HCT116 (cell line): ENCODE measurements around the gene GSTO2. TPM values are rescaled to one million over a fixed set of nuclear protein-coding genes. Genes with fewer than 3 reads are reported as not detected.
A peak's percentile ranks its signal among the peaks of the same experiment; 100 is the strongest.

ENCODE experiments used
- ATAC-seq: fragments of 200-7000 bp; cut with Tn5 transposase; 2 replicates; pipeline ENCODE4 v1.9.1; 2020; ENCODE audit warnings: mild to moderate bottlenecking, moderate library complexity
- BruUV-seq: library from RNA; stranded (reverse); fragments of 400-500 nt; replicated peaks from 2 replicates; lab custom pipeline; 2021; lab: Mats Ljungman, UMichigan
- CTCF ChIA-PET: fragments of 300-600 bp; sonication (Branson Sonifier 250); formaldehyde crosslinking; loops from one replicate; lab custom pipeline; 2021; ENCODE audit warnings: antibody characterized with exemption; lab: Charles Lee
- POLR2A ChIA-PET: fragments of 300-600, 350-600 bp; sonication (Branson Sonifier 250); formaldehyde crosslinking; loops from one replicate; lab custom pipeline; 2021; ENCODE audit warnings: antibody characterized with exemption; lab: Charles Lee
- RAD21 ChIA-PET, 2 experiments: fragments of 300-600 bp; sonication (Branson Sonifier 250); formaldehyde crosslinking; loops; one replicate each; lab custom pipeline; 2023; ENCODE audit warnings: low total read pairs in 2 of 2; ENCODE audit not compliant: uncharacterized antibody in 2 of 2, unreplicated experiment in 2 of 2, low non-redundant PET in 1 of 2; lab: Charles Lee
- DNase-seq: peaks from one replicate; pipeline ENCODE4 v3.0.0-alpha.2; 2010; ENCODE audit warnings: low read depth, low spot score
- H2AFZ ChIP-seq: fragments of 200-600 bp; shearing (Covaris generic), sonication (generic); 2 replicates; pipeline ENCODE4 v1.6.1; 2017; ENCODE audit warnings: low read depth, mixed run types, mixed read lengths, antibody characterized with exemption, low read length; ENCODE audit not compliant: poor library complexity, severe bottlenecking
- H3K27ac ChIP-seq: 2 replicates; pipeline ENCODE4 v1.5.1; 2012; ENCODE audit warnings: low read depth, low read length
- H3K27me3 ChIP-seq: fragments of 200-600 bp; sonication (generic); 2 replicates; pipeline ENCODE4 v1.6.1; 2016; ENCODE audit warnings: mixed run types, low read length, mixed read lengths; ENCODE audit not compliant: insufficient read depth
- H3K36me3 ChIP-seq, 2 experiments: fragments of 200-500 bp in 1 of 2; fragments of 200-600 bp in 1 of 2; sonication (Bioruptor generic) in 1 of 2; sonication (generic) in 1 of 2; 2 replicates each; pipeline versions ENCODE4 v1.5.1 to v1.6.1; 2014 to 2016; ENCODE audit warnings: low read length in 2 of 2, inconsistent platforms in 1 of 2, mixed read lengths in 1 of 2, mixed run types in 1 of 2; ENCODE audit not compliant: insufficient read depth in 2 of 2, control insufficient read depth in 1 of 2
- H3K4me1 ChIP-seq, 2 experiments: fragments of 200-600 bp in 1 of 2; sonication (generic) in 1 of 2; 2 replicates each; pipeline versions ENCODE4 v1.5.1 to v1.6.1; 2012 to 2017; ENCODE audit warnings: low read length in 2 of 2, inconsistent platforms in 1 of 2, mild to moderate bottlenecking in 1 of 2, mixed read lengths in 1 of 2, mixed run types in 1 of 2, moderate library complexity in 1 of 2; ENCODE audit not compliant: insufficient read depth in 2 of 2, control insufficient read depth in 1 of 2
- H3K4me2 ChIP-seq: fragments of 200-600 bp; sonication (generic); 2 replicates; pipeline ENCODE4 v1.6.1; 2017; ENCODE audit warnings: mixed run types, low read length, mixed read lengths
- H3K4me3 ChIP-seq, 2 experiments: fragments of 200-600 bp in 1 of 2; sonication (generic) in 1 of 2; replicated peaks in 1 of 2; 2 replicates each; pipeline ENCODE4 v1.5.1; 2011 to 2016; ENCODE audit warnings: low read length in 2 of 2, control low read depth in 1 of 2, low read depth in 1 of 2, mild to moderate bottlenecking in 1 of 2, mixed read lengths in 1 of 2, mixed run types in 1 of 2
- H3K79me2 ChIP-seq: fragments of 200-600 bp; sonication (generic); 2 replicates; pipeline ENCODE4 v1.6.1; 2017; ENCODE audit warnings: mild to moderate bottlenecking, mixed run types, low read length, moderate library complexity, mixed read lengths; ENCODE audit not compliant: insufficient read depth
- H3K9ac ChIP-seq: fragments of 200-600 bp; sonication (generic); 2 replicates; pipeline ENCODE4 v1.6.1; 2016; ENCODE audit warnings: low read length, mixed read lengths
- H3K9me2 ChIP-seq: fragments of 200-600 bp; sonication (generic), shearing (Covaris generic); 2 replicates; pipeline ENCODE4 v1.6.1; 2017; ENCODE audit warnings: mixed run types, mild to moderate bottlenecking, moderate library complexity; ENCODE audit not compliant: insufficient read depth
- H3K9me3 ChIP-seq, 2 experiments: fragments of 200-500 bp in 1 of 2; fragments of 200-600 bp in 1 of 2; sonication (Bioruptor generic) in 1 of 2; sonication (generic) in 1 of 2; 2 replicates each; pipeline ENCODE4 v1.6.1; 2014 to 2017; ENCODE audit warnings: low read length in 2 of 2, mixed read lengths in 2 of 2, inconsistent platforms in 1 of 2, low read depth in 1 of 2, mild to moderate bottlenecking in 1 of 2, mixed run types in 1 of 2, moderate library complexity in 1 of 2; ENCODE audit not compliant: control insufficient read depth in 1 of 2, insufficient read depth in 1 of 2
- H4K20me1 ChIP-seq: fragments of 200-600 bp; sonication (generic), shearing (Covaris generic); 2 replicates; pipeline ENCODE4 v1.6.1; 2017; ENCODE audit warnings: mixed run types, mild to moderate bottlenecking, moderate library complexity; ENCODE audit not compliant: insufficient read depth
- CBX3 ChIP-seq: IDR thresholded peaks from 2 replicates; pipeline ENCODE4 v1.6.1; 2012; ENCODE audit warnings: low read depth
- EZH2 ChIP-seq: fragments of 200-600 bp; sonication (generic); IDR thresholded peaks from 2 replicates; pipeline ENCODE4 v1.6.1; 2017; ENCODE audit warnings: antibody characterized with exemption, mixed run types
- EZH2phosphoT487 ChIP-seq: fragments of 200-600 bp; IDR thresholded peaks from 2 replicates; pipeline ENCODE4 v1.6.1; 2018; ENCODE audit warnings: antibody characterized with exemption, borderline replicate concordance
- POLR2A ChIP-seq: IDR thresholded peaks from 2 replicates; pipeline ENCODE4 v1.7.0; 2011; ENCODE audit warnings: borderline replicate concordance; ENCODE audit not compliant: insufficient read depth, insufficient read length; ENCODE audit errors: extremely low read depth
- ZFX ChIP-seq: fragments of 450-650 bp; IDR thresholded peaks from 2 replicates; pipeline ENCODE4 v1.6.1; 2017
- intact Hi-C: fragments of 100-400 bp; cut with micrococcal nuclease; formaldehyde crosslinking; loops from 2 replicates; pipeline ENCODE4 v1.10.0; 2022
- total RNA-seq: library from RNA; stranded (reverse); gene quantifications from one replicate; pipeline ENCODE4 v1.2.1, GENCODE V29; 2021; ENCODE audit not compliant: unreplicated experiment
- TF ChIP-seq, protein P1 (sequence below): IDR thresholded peaks from 2 replicates; pipeline ENCODE4 v1.6.1; 2012
- TF ChIP-seq, protein P2 (sequence below): IDR thresholded peaks from 2 replicates; pipeline ENCODE4 v1.6.1; 2011; ENCODE audit warnings: mild to moderate bottlenecking, low read length, moderate library complexity; ENCODE audit not compliant: insufficient replicate concordance; ENCODE audit errors: extremely low read depth
- TF ChIP-seq, protein P3 (sequence below): IDR thresholded peaks from 2 replicates; pipeline ENCODE4 v1.6.1; 2012; ENCODE audit warnings: low read depth

The GSTO2 gene
- total RNA-seq, 1 experiment from 2014 or later = 115 TPM

DNA sequence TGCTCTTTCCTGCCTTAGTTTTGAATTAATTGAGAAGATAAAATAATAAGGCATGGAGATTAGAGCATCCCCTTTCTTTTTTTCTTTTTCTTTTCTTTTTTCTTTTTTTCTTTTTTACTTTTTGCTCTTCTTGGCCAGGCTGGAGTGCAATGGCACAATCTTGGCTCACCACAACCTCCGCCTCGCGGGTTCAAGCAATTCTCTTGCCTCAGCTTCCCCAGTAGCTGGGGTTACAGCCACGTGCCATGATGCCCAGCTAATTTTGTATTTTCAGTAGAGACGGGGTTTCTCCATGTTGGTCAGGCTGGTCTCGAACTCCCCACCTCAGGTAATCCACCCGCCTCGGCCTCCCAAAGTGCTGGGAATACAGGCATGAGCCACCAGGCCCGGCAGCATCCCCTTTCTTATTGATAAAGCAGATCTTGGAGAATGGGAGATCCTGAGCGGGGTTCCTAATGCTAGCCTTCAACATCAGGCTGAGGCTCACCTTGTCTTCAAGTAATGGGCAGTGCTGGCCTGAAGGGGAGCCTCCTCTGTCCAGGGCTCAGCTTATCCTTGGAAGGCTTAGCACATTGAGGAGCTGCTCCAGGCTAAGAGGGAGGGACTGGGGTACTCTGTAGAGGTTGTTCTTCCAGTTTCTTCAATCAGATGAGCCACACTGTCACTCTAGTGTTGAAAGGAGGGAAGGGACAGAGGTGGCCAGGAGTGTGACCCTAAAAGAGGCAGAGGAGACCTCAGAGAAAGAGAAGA lies 27.9 kb downstream of the GSTO2 start:
- ChIA-PET CTCF (interaction anchor here (2.3 to 9.9 kb wide), 4 partner anchors 9 to 57 kb away, joined by 11 to 96 read pairs (median 16); partner anchors contain the start of gene CFAP58), RAD21 (no interaction called here), POLR2A (interaction anchor here (0.7 to 1.3 kb wide), 2 partner anchors 9 to 155 kb away, joined by 3 to 6 read pairs; no protein-coding TSS in a partner anchor)
- Histone ChIP-seq H3K4me1 (no peaks in the 10 kb centered on the region), H3K9me3 (no peaks in the 10 kb centered on the region), H2AFZ (no peak overlapping the region), H3K4me2 (no peak overlapping the region), H3K27me3 (no peaks in the 10 kb centered on the region), H4K20me1 (peaks cover 3% of the 10 kb centered on the region; the same call in 1 of the 2 replicates), H3K9me2 (no peaks in the 10 kb centered on the region), H3K4me3 (no peak overlapping the region), H3K79me2 (peaks cover 31% of the 10 kb centered on the region), H3K36me3 (peaks cover 16 to 39% of the 10 kb centered on the region in 2 experiments; a peak in 3 of 4 replicates), H3K27ac (no peak overlapping the region), H3K9ac (no peak overlapping the region)
- TF ChIP-seq ZFX = no peak
- TF ChIP-seq, protein P1, sequence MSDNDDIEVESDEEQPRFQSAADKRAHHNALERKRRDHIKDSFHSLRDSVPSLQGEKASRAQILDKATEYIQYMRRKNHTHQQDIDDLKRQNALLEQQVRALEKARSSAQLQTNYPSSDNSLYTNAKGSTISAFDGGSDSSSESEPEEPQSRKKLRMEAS = no peak
- no peak for TF ChIP-seq EZH2phosphoT487
- TF ChIP-seq EZH2 = no peak
- no peak for TF ChIP-seq POLR2A
- TF ChIP-seq, protein P2, sequence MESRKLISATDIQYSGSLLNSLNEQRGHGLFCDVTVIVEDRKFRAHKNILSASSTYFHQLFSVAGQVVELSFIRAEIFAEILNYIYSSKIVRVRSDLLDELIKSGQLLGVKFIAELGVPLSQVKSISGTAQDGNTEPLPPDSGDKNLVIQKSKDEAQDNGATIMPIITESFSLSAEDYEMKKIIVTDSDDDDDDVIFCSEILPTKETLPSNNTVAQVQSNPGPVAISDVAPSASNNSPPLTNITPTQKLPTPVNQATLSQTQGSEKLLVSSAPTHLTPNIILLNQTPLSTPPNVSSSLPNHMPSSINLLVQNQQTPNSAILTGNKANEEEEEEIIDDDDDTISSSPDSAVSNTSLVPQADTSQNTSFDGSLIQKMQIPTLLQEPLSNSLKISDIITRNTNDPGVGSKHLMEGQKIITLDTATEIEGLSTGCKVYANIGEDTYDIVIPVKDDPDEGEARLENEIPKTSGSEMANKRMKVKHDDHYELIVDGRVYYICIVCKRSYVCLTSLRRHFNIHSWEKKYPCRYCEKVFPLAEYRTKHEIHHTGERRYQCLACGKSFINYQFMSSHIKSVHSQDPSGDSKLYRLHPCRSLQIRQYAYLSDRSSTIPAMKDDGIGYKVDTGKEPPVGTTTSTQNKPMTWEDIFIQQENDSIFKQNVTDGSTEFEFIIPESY = no peak
- no peak for TF ChIP-seq CBX3
- TF ChIP-seq, protein P3, sequence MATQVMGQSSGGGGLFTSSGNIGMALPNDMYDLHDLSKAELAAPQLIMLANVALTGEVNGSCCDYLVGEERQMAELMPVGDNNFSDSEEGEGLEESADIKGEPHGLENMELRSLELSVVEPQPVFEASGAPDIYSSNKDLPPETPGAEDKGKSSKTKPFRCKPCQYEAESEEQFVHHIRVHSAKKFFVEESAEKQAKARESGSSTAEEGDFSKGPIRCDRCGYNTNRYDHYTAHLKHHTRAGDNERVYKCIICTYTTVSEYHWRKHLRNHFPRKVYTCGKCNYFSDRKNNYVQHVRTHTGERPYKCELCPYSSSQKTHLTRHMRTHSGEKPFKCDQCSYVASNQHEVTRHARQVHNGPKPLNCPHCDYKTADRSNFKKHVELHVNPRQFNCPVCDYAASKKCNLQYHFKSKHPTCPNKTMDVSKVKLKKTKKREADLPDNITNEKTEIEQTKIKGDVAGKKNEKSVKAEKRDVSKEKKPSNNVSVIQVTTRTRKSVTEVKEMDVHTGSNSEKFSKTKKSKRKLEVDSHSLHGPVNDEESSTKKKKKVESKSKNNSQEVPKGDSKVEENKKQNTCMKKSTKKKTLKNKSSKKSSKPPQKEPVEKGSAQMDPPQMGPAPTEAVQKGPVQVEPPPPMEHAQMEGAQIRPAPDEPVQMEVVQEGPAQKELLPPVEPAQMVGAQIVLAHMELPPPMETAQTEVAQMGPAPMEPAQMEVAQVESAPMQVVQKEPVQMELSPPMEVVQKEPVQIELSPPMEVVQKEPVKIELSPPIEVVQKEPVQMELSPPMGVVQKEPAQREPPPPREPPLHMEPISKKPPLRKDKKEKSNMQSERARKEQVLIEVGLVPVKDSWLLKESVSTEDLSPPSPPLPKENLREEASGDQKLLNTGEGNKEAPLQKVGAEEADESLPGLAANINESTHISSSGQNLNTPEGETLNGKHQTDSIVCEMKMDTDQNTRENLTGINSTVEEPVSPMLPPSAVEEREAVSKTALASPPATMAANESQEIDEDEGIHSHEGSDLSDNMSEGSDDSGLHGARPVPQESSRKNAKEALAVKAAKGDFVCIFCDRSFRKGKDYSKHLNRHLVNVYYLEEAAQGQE = no peak
- ATAC-seq (0 out of 2 replicates have a peak, but pooled peaks have one; percentile 15), DNase-seq (no peak)
- intact Hi-C loops = no loop called here
- BruUV-seq = no TSS peak
